Fibroblast of the aortic adventitia (primary cell): Measurements from ENCODE around the gene CLCN1. TPM values are rescaled to one million over a fixed set of nuclear protein-coding genes. Genes with fewer than 3 reads are reported as not detected.
A peak's percentile ranks its signal among the peaks of the same experiment; 100 is the strongest.

ENCODE experiments used
- DNase-seq: peaks from one replicate; pipeline ENCODE4 v3.0.0-alpha.2; 2010; ENCODE audit warnings: low read depth
- H3K4me3 ChIP-seq: 2 replicates; pipeline ENCODE4 v1.5.1; 2011; ENCODE audit warnings: low read depth, mild to moderate bottlenecking, control low read depth, low read length, moderate library complexity
- total RNA-seq: library from RNA; depleted of rRNA; stranded (reverse); fragments of >200 nt; gene quantifications from 2 replicates; pipeline ENCODE4 v1.2.3, GENCODE V29; 2012; ENCODE audit warnings: low replicate concordance
- TF ChIP-seq, protein P1 (sequence below): IDR thresholded peaks from 2 replicates; pipeline ENCODE4 v1.5.1; 2011; ENCODE audit warnings: mild to moderate bottlenecking, low read length, control low read depth, inconsistent platforms; ENCODE audit not compliant: insufficient read depth

Gene CLCN1
- total RNA-seq, 1 donor: not detected

DNA sequence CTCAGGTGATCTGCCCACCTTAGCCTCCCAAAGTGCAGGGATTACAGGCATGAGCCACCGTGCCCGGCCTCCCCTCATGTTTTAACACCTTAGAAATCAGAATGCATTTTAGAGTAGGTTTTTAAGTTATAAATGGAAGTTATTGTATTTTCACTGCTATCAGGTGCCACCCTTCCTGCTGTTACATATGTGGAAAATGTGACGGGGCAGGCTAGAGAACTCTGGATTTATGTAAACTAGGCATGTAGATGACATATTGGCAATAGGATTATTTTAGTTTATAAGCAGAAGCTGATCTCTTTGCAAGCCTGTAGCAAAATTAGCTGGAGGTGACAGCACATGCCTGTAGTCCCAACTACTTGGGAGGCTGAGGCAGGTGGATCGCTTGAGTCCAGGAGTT is 25.6 kb upstream of the CLCN1 start:
- DNase-seq: no peak
- no peak overlapping the region for H3K4me3 ChIP-seq
- TF ChIP-seq, protein P1, sequence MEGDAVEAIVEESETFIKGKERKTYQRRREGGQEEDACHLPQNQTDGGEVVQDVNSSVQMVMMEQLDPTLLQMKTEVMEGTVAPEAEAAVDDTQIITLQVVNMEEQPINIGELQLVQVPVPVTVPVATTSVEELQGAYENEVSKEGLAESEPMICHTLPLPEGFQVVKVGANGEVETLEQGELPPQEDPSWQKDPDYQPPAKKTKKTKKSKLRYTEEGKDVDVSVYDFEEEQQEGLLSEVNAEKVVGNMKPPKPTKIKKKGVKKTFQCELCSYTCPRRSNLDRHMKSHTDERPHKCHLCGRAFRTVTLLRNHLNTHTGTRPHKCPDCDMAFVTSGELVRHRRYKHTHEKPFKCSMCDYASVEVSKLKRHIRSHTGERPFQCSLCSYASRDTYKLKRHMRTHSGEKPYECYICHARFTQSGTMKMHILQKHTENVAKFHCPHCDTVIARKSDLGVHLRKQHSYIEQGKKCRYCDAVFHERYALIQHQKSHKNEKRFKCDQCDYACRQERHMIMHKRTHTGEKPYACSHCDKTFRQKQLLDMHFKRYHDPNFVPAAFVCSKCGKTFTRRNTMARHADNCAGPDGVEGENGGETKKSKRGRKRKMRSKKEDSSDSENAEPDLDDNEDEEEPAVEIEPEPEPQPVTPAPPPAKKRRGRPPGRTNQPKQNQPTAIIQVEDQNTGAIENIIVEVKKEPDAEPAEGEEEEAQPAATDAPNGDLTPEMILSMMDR: no peak

DNA sequence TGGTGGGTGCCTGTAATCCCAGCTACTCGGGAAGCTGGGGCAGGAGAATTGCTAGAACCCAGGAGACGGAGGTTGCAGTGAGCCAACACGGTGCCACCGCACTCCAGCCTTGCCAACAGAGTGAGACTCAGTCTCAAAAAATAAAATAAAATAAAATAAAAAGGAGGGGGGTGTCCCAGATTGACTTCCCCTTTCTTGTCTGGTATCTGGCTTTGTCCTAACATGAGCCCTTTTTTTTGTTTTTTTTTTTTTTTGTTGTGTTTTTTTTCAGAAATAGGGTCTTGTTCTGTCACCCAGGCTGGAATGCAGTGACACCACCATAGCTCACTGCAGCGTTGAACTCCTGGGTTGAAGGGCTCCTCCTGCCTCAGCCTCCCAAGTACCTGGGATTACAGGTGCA is 23.0 kb upstream of the CLCN1 start:
- TF ChIP-seq, protein P1: no peak
- DNase-seq: no peak
- no peak overlapping the region for H3K4me3 ChIP-seq

DNA sequence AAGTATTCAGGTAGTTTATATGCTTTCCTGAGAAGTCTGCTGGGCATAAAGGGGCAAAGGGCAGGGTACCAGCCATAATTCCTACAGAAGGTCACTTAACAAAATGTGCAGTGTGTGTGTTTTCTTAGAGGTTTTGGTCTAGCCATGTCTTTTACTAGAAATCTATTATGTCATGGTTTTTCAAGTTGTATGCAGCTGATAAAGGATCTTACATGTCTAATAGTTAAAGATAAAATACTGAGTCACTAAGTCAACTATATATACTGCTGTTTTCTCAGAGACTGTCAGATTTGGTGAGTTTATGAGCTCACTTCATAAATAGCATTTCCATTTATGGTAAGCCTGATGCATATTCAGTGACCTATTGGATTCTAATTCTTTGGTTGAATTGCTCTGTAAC is 20.0 kb upstream of the CLCN1 start:
- DNase-seq: peak; percentile 69
- TF ChIP-seq, protein P1: no peak
- no peak overlapping the region for H3K4me3 ChIP-seq

DNA sequence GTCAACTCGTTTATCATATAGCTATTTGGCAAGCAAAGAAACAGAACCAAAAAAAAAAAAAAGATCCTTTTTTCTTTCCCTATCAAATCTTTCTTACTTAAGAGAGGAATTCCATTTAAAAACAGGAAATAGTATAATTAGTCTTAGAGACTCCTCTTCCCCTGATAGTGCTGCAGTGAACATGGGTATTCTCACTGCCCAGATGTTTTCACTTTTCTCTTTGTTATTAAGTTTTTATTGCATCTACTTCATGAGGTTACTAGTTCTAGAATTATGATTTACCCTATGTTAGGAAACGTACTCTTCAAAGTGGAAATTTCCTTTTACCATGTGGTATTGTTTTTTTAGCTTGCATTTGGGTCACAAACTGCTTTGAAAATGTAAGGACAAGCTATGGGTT is 19.2 kb upstream of the CLCN1 start:
- DNase-seq: no peak
- TF ChIP-seq, protein P1: no peak
- no peak overlapping the region for H3K4me3 ChIP-seq

DNA sequence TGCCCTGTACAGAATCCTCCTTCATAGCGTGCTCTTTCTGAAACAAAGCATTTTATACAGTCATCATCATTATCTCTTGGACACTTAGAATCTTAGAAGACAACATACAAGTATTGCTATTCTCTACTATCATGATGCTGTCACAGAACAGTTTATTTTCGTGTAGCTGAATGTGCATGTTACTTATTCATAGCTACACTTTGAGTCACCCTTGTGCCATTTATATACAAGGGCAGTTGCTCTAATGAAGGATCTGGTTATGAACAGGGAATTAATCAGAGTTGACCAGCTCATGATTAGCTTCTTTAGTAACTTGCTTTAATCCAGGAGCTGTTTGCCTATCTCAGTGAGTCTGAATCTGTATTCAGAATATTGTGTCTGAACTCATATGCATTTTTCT is 16.6 kb upstream of the CLCN1 start:
- H3K4me3 ChIP-seq: no peak overlapping the region
- TF ChIP-seq, protein P1: no peak
- DNase-seq: peak; percentile 40

DNA sequence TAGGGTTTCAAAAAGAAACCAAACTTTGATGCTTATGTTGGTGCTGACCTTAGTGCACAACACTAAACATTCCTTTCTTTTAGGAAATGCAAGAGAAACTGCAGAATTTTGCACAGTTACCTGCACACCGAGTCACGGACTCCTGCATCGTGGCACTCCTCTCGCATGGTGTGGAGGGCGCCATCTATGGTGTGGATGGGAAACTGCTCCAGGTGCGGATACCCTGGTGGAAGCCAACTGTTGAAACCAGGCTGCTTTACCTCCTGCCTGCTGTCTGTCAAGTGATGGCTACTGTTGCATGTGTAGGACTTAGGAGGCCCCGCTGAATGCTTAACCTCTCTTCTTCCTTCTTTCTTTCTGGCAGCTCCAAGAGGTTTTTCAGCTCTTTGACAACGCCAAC is 16.1 kb upstream of the CLCN1 start:
- no peak overlapping the region for H3K4me3 ChIP-seq
- TF ChIP-seq, protein P1: peak; percentile 41
- DNase-seq: no peak
